K562 (cell line): ENCODE measurements around the gene GABPB2. TPM values are rescaled to one million over a fixed set of nuclear protein-coding genes. Genes with fewer than 3 reads are reported as not detected.

Experiments
- CBX1 ChIP-seq: sonication (generic); IDR thresholded peaks from 2 replicates; pipeline ENCODE4 v1.6.1; 2016; ENCODE audit warnings: antibody characterized with exemption, low read depth, mild to moderate bottlenecking
- CREB1 ChIP-seq, 2 experiments: sonication (generic) in 1 of 2; formaldehyde crosslinking in 1 of 2; IDR thresholded peaks; 2 replicates each; pipeline versions ENCODE4 v1.6.1 to v1.8.0; 2012 to 2022; ENCODE audit warnings: inconsistent platforms in 1 of 2, mild to moderate bottlenecking in 1 of 2, missing genetic modification reagents in 1 of 2, moderate library complexity in 1 of 2
- CREBBP ChIP-seq: IDR thresholded peaks from one replicate; pipeline ENCODE4 v1.6.1; 2012; ENCODE audit warnings: low read depth, mild to moderate bottlenecking, control low read depth, inconsistent platforms, low read length
- ETV1 ChIP-seq: fragments of 450-650 bp; conservative IDR thresholded peaks from 2 replicates; pipeline ENCODE4 v1.6.1; 2016; ENCODE audit warnings: missing genetic modification characterization, control low read depth, low read depth, missing compliant biosample characterization
- HNRNPH1 ChIP-seq: fragments of 200-400 bp; formaldehyde crosslinking; optimal IDR thresholded peaks from 2 replicates; pipeline ENCODE3; 2017; ENCODE audit warnings: low read depth, mild to moderate bottlenecking, low read length, moderate library complexity
- HOXB6 ChIP-seq: fragments of 250-450 bp; sonication (Bioruptor Pico); IDR thresholded peaks from 2 replicates; pipeline ENCODE4 v1.5.1; 2022; ENCODE audit warnings: mild to moderate bottlenecking, borderline replicate concordance
- PHTF2 ChIP-seq: fragments of 250-450 bp; sonication (Bioruptor Pico); IDR thresholded peaks from 2 replicates; pipeline ENCODE4 v1.5.0; 2021; ENCODE audit warnings: mild to moderate bottlenecking
- RBM39 ChIP-seq: fragments of 200-400 bp; formaldehyde crosslinking; optimal IDR thresholded peaks from 2 replicates; pipeline ENCODE3; 2018; ENCODE audit warnings: low read depth, low read length
- TCF7L2 ChIP-seq: fragments of 150-350 bp; IDR thresholded peaks from 2 replicates; pipeline ENCODE4 v1.6.1; 2016; ENCODE audit warnings: low read depth, mild to moderate bottlenecking, low read length, moderate library complexity
- THRB ChIP-seq: fragments of 450-650 bp; formaldehyde crosslinking; conservative IDR thresholded peaks from 2 replicates; pipeline ENCODE4 v1.4.0; 2022; ENCODE audit warnings: mild to moderate bottlenecking, missing genetic modification characterization
- ZKSCAN3 ChIP-seq: fragments of 250-450 bp; sonication (Bioruptor Pico); IDR thresholded peaks from 2 replicates; pipeline ENCODE4 v1.4.0; 2020
- ZNF3 ChIP-seq: fragments of 250-450 bp; sonication (Bioruptor Pico); IDR thresholded peaks from 2 replicates; pipeline ENCODE4 v1.5.0; 2021; ENCODE audit warnings: mild to moderate bottlenecking, moderate library complexity
- ZNF316 ChIP-seq: fragments of 450-650 bp; IDR thresholded peaks from 2 replicates; pipeline ENCODE4 v1.6.1; 2016
- ZNF347 ChIP-seq: fragments of 450-650 bp; formaldehyde crosslinking; IDR thresholded peaks from 2 replicates; pipeline ENCODE4 v1.4.0; 2020; ENCODE audit warnings: low read depth, mild to moderate bottlenecking, moderate library complexity
- ZNF395 ChIP-seq: fragments of 200-800 bp; sonication (Bioruptor generic); IDR thresholded peaks from 2 replicates; pipeline ENCODE4 v1.6.1; 2017; ENCODE audit warnings: missing genetic modification characterization, missing compliant biosample characterization
- ZNF592 ChIP-seq: fragments of 450-650 bp; IDR thresholded peaks from 2 replicates; pipeline ENCODE4 v1.6.1; 2017; ENCODE audit warnings: antibody characterized with exemption, mild to moderate bottlenecking
- ZNF696 ChIP-seq: fragments of 250-450 bp; sonication (Bioruptor Pico); conservative IDR thresholded peaks from 2 replicates; pipeline ENCODE4 v1.4.0; 2020; ENCODE audit warnings: mild to moderate bottlenecking, moderate library complexity
- polyA plus RNA-seq, 8 experiments: library from polyadenylated mRNA; depleted of rRNA in 4 of 8; stranded (reverse) in 5 of 8; unstranded in 3 of 8; fragments of >200 nt; fragmentation: Nextera tagmentation in 2 of 8; fragmentation: Illumina TruSeq in 1 of 8; extraction: Ambion mirVana in 2 of 8; extraction: Trizol in 1 of 8; gene quantifications; 2 replicates each; pipeline versions ENCODE4 v1.2.1 to v1.2.3, GENCODE V29; 2011 to 2014; ENCODE audit warnings: inconsistent platforms in 1 of 8, missing spikeins in 1 of 8
- total RNA-seq, 7 experiments: library from RNA; depleted of rRNA in 6 of 7; stranded (reverse); fragments of >200 nt in 6 of 7; fragmentation: Illumina TruSeq in 2 of 7; extraction: Trizol in 2 of 7; gene quantifications; 2 replicates each; pipeline versions ENCODE4 v1.2.1 to v1.2.3, GENCODE V29; 2011 to 2021; ENCODE audit warnings: low replicate concordance in 1 of 7
- TF ChIP-seq, protein P1 (sequence below): conservative IDR thresholded peaks from 2 replicates; pipeline ENCODE4 v1.6.1; 2011; ENCODE audit warnings: low read depth, mild to moderate bottlenecking, low read length; ENCODE audit not compliant: control insufficient read depth
- TF ChIP-seq, protein P2 (sequence below): fragments of 450-650 bp; formaldehyde crosslinking; IDR thresholded peaks from 2 replicates; pipeline ENCODE4 v1.4.0; 2020; ENCODE audit warnings: mild to moderate bottlenecking, moderate library complexity

Gene GABPB2
- total and polyA plus RNA-seq, 9 of the 15 experiments (the other 6 are each of a cell fraction or from before 2014, with no cell fraction given), result 2.2 to 13.3 (median 6.1) TPM

- TF ChIP-seq ZNF696 (CRISPR knock-in tag) (no peak), ZNF592 (peak; percentile 82), RBM39 (no peak), CBX1 (no peak), CREBBP (no peak), ZNF316 (no peak), ZKSCAN3 (CRISPR knock-in tag) (no peak), ETV1 (tag) (0 out of 2 replicates have a peak, but pooled peaks have one; percentile 14), ZNF395 (CRISPR knock-in tag) (no peak), THRB (CRISPR knock-in tag) (peak; percentile 59; the same call in 1 of the 2 replicates), HOXB6 (CRISPR knock-in tag) (no peak), HNRNPH1 (no peak), CREB1 (IDR thresholded peaks at IDR 0.05) (0 out of 2 replicates have a peak, but pooled peaks have one; percentile 7), CREB1 (CRISPR knock-in tag; IDR thresholded peaks at IDR 0.05) (no peak), ZNF347 (CRISPR knock-in tag) (no peak), ZNF3 (CRISPR knock-in tag) (no peak), TCF7L2 (no peak), PHTF2 (CRISPR knock-in tag) (no peak)
- TF ChIP-seq, protein P1, sequence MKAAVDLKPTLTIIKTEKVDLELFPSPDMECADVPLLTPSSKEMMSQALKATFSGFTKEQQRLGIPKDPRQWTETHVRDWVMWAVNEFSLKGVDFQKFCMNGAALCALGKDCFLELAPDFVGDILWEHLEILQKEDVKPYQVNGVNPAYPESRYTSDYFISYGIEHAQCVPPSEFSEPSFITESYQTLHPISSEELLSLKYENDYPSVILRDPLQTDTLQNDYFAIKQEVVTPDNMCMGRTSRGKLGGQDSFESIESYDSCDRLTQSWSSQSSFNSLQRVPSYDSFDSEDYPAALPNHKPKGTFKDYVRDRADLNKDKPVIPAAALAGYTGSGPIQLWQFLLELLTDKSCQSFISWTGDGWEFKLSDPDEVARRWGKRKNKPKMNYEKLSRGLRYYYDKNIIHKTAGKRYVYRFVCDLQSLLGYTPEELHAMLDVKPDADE, result no peak
- TF ChIP-seq, protein P2, sequence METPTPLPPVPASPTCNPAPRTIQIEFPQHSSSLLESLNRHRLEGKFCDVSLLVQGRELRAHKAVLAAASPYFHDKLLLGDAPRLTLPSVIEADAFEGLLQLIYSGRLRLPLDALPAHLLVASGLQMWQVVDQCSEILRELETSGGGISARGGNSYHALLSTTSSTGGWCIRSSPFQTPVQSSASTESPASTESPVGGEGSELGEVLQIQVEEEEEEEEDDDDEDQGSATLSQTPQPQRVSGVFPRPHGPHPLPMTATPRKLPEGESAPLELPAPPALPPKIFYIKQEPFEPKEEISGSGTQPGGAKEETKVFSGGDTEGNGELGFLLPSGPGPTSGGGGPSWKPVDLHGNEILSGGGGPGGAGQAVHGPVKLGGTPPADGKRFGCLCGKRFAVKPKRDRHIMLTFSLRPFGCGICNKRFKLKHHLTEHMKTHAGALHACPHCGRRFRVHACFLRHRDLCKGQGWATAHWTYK (CRISPR knock-in tag), result 0 out of 2 replicates have a peak, but pooled peaks have one; percentile 27
Observed at GRCh38 chr1:151054971-151055547, 15.5 kb upstream of the GABPB2 start (continued).
